ENCODE results near the gene TBL1X.
"Not testable (repeated sequence)": the region's sequence is repeated elsewhere in the genome, so short reads cannot be mapped to it uniquely, and the experiment has no call there.

The TBL1X gene

GRCh38 chrX:9459186-9459748, 5.6 kb upstream of the TBL1X start:
- DNase-seq (ENCODE audit: low read depth in 2 of 2) = no peak

GRCh38 chrX:9461087-9461486, 3.8 kb upstream of the TBL1X start:
- no peak for DNase-seq (ENCODE audit: low read depth in 2 of 2)

GRCh38 chrX:9462456-9462855, 2.4 kb upstream of the TBL1X start:
- no peak for DNase-seq (ENCODE audit: low read depth in 2 of 2)

- no peak for DNase-seq (ENCODE audit: low read depth in 2 of 2)
These were observed 694 bp downstream of the TBL1X start for GRCh38 chrX:9465380-9466123.

DNA sequence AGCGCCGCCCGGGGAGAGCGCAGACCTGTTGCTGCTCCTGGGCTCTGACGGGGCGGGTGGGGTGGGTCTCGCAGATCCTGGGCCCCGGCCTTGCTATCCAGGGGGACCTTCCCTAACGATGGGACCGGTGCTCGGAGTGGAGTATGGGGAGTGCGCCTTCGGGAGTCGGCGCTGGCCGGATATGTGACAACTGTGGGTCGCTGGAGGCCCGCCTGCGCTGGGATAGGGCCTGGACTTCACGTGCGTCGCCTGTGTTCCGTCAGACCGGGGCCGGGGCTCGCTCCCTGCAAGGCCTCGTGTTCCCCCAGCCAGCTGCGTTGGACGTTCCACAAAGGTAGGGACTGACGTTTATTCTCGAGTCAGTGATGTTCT, 1.3 kb downstream of the TBL1X start:
- DNase-seq (ENCODE audit: low read depth in 2 of 2) = no peak

- no peak for DNase-seq (ENCODE audit: low read depth in 2 of 2)
These were observed 1.9 kb downstream of the TBL1X start for GRCh38 chrX:9466736-9467135.

- no peak for DNase-seq (ENCODE audit: low read depth in 2 of 2)
These were observed 2.3 kb downstream of the TBL1X start for GRCh38 chrX:9467146-9467545.

GRCh38 chrX:9467751-9468150, 2.9 kb downstream of the TBL1X start:
- no peak for DNase-seq (ENCODE audit: low read depth in 2 of 2)

GRCh38 chrX:9471571-9471985, 6.7 kb downstream of the TBL1X start:
- no peak for DNase-seq (ENCODE audit: low read depth in 2 of 2)

GRCh38 chrX:9473708-9474107, 8.8 kb downstream of the TBL1X start:
- DNase-seq (ENCODE audit: low read depth in 2 of 2) = no peak

DNA sequence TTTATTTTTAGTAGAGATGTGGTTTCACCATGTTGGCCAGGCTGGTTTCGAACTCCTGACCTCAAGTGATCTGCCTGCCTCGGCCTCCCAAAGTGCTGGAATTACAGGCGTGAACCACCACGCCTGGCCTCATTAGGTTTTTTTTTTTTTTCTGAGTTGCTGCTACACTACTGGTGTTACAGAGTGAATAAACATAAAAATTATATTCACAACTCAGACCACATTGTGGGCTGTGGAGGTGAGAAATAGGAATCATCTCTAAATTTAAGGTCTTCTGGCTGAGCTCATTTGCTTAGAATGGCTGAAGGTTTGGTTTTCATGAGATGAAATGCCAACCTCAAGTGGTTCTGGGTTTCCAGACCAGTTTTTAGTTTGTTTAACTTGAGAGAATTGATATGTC, 10.6 kb downstream of the TBL1X start:
- DNase-seq (ENCODE audit: low read depth in 2 of 2) = not testable (repeated sequence)

DNA sequence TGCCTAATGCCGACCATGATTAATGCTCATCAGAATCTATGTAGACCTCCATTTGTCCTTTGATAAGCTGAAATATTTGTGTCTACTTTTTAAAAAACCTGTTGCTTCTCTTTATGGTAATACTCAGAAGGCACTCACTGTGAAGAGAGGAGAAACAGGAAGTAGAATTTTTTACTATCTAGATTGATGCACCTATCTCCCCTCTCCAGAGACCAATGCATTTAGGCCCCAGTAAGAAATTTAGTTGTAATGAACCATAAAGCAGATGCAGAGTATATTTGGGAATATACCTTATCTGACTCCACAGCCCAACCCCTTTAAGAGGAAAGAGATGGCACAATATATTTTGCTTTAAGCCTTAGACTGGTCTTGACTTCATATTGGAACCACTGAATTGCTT, 11.1 kb downstream of the TBL1X start:
- no peak for DNase-seq (ENCODE audit: low read depth in 2 of 2)

- DNase-seq (ENCODE audit: low read depth in 2 of 2) = no peak
These were observed 12.1 kb downstream of the TBL1X start for GRCh38 chrX:9476810-9477575.

DNA sequence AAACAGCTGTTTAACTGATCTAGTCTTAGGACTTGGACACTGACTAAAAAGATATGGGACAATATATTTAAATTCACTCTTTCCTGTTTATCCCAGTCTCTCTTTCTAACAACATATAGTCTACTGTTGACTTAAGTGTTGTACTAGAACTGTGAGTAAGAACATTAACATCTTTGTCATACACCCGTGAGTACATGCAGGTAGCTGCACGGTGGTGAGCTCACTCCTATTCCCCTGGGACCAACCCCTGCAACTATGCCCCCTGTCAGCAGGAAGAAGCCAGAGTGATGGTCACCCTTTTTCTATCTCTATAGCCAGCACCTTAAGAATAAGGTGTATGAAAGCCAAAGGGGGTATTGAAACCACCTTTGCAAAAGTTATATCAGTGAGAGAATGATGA, 17.6 kb downstream of the TBL1X start:
- DNase-seq (ENCODE audit: low read depth in 2 of 2) = no peak

GRCh38 chrX:9482837-9483236, 18.0 kb downstream of the TBL1X start:
- DNase-seq (ENCODE audit: low read depth in 2 of 2) = no peak

DNA sequence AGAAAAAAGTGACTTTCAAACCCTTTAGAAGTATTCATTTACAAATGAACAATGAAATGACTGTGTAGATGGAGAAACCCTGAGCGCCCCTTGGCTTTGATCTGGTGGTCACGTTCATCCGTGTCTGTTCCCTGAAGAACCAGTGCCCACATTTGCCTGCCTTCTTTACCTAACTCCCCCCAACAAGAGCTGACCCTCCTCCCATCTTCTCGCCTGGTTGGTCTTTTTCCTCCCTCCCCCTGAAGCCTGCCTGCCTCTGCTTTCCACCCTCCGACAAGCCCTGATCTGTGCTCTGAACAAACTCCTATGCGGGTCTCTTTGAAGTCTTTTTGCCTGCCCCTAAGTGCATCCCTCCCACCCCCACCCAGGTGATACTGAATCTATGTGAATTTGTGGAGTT, 18.5 kb downstream of the TBL1X start:
- no peak for DNase-seq (ENCODE audit: low read depth in 2 of 2)

- no peak for DNase-seq (ENCODE audit: low read depth in 2 of 2)
These were observed 22.0 kb downstream of the TBL1X start for GRCh38 chrX:9486786-9487387.

- DNase-seq (ENCODE audit: low read depth in 2 of 2) = no peak
These were observed 23.7 kb downstream of the TBL1X start for GRCh38 chrX:9488586-9488985.

GRCh38 chrX:9489234-9489633, 24.4 kb downstream of the TBL1X start:
- DNase-seq (ENCODE audit: low read depth in 2 of 2) = no peak

GRCh38 chrX:9492901-9493300, 28.0 kb downstream of the TBL1X start:
- DNase-seq (ENCODE audit: low read depth in 2 of 2) = no peak

DNA sequence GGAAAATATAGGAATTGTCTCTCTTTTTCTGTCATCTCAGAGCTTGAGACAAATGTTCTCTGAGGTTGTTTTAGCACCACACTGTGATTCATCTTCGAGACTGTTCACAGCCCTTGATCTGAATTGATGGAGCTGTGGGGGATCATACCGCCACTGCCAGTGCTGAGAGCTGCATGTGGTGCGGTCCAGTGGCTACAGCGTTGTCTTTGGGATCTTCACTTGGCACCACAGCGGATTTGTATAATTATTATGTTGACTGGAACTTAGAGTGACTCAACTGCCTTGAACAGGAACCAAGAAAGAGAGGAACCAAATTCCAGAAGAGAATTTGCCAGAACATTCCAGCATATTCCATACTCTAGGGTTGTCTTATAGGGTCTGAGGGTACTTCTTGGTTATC, 29.1 kb downstream of the TBL1X start:
- DNase-seq (ENCODE audit: low read depth in 2 of 2) = no peak

DNA sequence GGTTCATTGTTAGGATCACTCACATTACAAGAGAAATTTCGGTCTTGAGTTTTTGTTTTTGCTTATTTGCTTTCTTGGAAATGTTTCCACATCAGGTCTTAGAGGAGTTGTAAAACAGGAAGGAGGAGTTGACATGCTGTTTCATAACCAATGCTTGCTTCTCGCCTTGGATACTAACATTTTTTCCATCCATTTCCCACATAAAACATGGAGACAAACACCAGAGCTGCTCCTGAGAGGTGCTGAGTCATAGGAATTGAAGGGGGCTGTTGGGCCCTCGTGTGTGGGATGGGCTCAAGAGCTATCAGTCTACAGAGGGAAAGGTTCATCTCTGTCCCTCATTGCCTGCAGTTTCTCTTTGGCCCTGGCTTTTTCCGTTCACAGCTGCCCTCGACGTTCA, 29.9 kb downstream of the TBL1X start:
- no peak for DNase-seq (ENCODE audit: low read depth in 2 of 2)

- DNase-seq (ENCODE audit: low read depth in 2 of 2) = no peak
These were observed 30.6 kb downstream of the TBL1X start for GRCh38 chrX:9495496-9495895.

Data from stimulated activated CD8-positive, alpha-beta memory T cell treated with anti-CD3 and anti-CD28 coated beads, Interleukin-15, amount 100 ng/mL, for 48 hours (primary cell).